HepG2 (cell line): ENCODE measurements around the gene TMEM39B. TPM values are rescaled to one million over a fixed set of nuclear protein-coding genes. Genes with fewer than 3 reads are reported as not detected.

Experiments used
- ATAC-seq: fragments of 200-7000 bp; cut with Tn5 transposase; 3 replicates; pipeline ENCODE4 v1.9.1; 2020; ENCODE audit warnings: mild to moderate bottlenecking, moderate library complexity
- BruUV-seq: library from RNA; stranded (reverse); fragments of 400-500 nt; replicated peaks from 2 replicates; lab custom pipeline; 2021; lab: Mats Ljungman, UMichigan
- CTCF ChIA-PET: fragments of 300-600 bp; formaldehyde crosslinking; extraction: SDS; loops from one replicate; lab custom pipeline; 2021; ENCODE audit warnings: low total read pairs, inconsistent platforms, low intra/inter-chr PET ratio; lab: Yijun Ruan, JAX
- POLR2A ChIA-PET: fragments of 350-600 bp; sonication (Branson Sonifier 250); formaldehyde crosslinking; loops from one replicate; lab custom pipeline; 2020; ENCODE audit warnings: antibody characterized with exemption, inconsistent platforms; lab: Yijun Ruan, JAX
- DNase-seq: peaks from one replicate; pipeline ENCODE4 v3.0.0-alpha.2; 2015; ENCODE audit warnings: low spot score
- FAIRE-seq: peaks from 3 replicates; lab custom pipeline; 2011; peaks lifted over from hg19 to GRCh38; lab: Jason Lieb, UNC
- H2AFZ ChIP-seq: one replicate; pipeline ENCODE4 v1.6.1; 2011; ENCODE audit warnings: low read length, inconsistent platforms
- H3K27ac ChIP-seq: fragments of 300-600 bp; 3 replicates; pipeline ENCODE4 v1.8.0; 2011; ENCODE audit warnings: mixed run types, mild to moderate bottlenecking, mixed read lengths, low read length, inconsistent platforms; ENCODE audit not compliant: insufficient read depth; ENCODE audit errors: extremely low read length
- H3K27me3 ChIP-seq, 2 experiments: fragments of 200-600 bp in 1 of 2; 2 replicates in 1 of 2; 3 replicates in 1 of 2; pipeline versions ENCODE4 v1.6.0 to v1.8.0; 2011; ENCODE audit warnings: low read length in 2 of 2, mild to moderate bottlenecking in 2 of 2, moderate library complexity in 2 of 2, inconsistent platforms in 1 of 2; ENCODE audit not compliant: insufficient read depth in 2 of 2, control insufficient read depth in 1 of 2
- H3K36me3 ChIP-seq, 2 experiments: fragments of 200-600 bp in 1 of 2; replicated peaks in 1 of 2; 2 replicates in 1 of 2; 3 replicates in 1 of 2; pipeline versions ENCODE4 v1.5.1 to v1.8.0; 2011; ENCODE audit warnings: low read length in 2 of 2, inconsistent platforms in 1 of 2; ENCODE audit not compliant: insufficient read depth in 2 of 2, control insufficient read depth in 1 of 2
- H3K4me1 ChIP-seq: 2 replicates; pipeline ENCODE4 v1.5.1; 2012; ENCODE audit warnings: low read length, inconsistent platforms; ENCODE audit not compliant: insufficient read depth
- H3K4me2 ChIP-seq: 2 replicates; pipeline ENCODE4 v1.6.0; 2011; ENCODE audit warnings: low read depth, low read length, inconsistent platforms
- H3K4me3 ChIP-seq, 3 experiments: fragments of 200-600 bp in 1 of 3; sonication (generic), shearing (Covaris generic) in 1 of 3; replicated peaks in 1 of 3; 2 replicates each; pipeline ENCODE4 v1.5.1; 2011 to 2016; ENCODE audit warnings: low read length in 3 of 3, inconsistent platforms in 2 of 3, low read depth in 2 of 3, mild to moderate bottlenecking in 2 of 3, control low read depth in 1 of 3, mixed read lengths in 1 of 3; ENCODE audit not compliant: insufficient read depth in 1 of 3
- H3K79me2 ChIP-seq: one replicate; pipeline ENCODE4 v1.6.1; 2011; ENCODE audit warnings: low read length, inconsistent platforms; ENCODE audit not compliant: insufficient read depth
- H3K9ac ChIP-seq: 2 replicates; pipeline ENCODE4 v1.6.0; 2011; ENCODE audit warnings: mild to moderate bottlenecking, low read depth, low read length, inconsistent platforms; ENCODE audit not compliant: insufficient read depth
- H3K9me3 ChIP-seq: 2 replicates; pipeline ENCODE4 v1.5.1; 2012; ENCODE audit warnings: mild to moderate bottlenecking, low read length
- H4K20me1 ChIP-seq: 2 replicates; pipeline ENCODE4 v1.6.0; 2011; ENCODE audit warnings: inconsistent platforms, mild to moderate bottlenecking, low read length, moderate library complexity; ENCODE audit not compliant: insufficient read depth
- ARHGAP35 ChIP-seq: sonication (generic); formaldehyde crosslinking; IDR thresholded peaks from 2 replicates; pipeline ENCODE4 v1.9.0; 2022; ENCODE audit warnings: mild to moderate bottlenecking, inconsistent platforms, moderate library complexity, missing genetic modification reagents, borderline replicate concordance
- FUBP1 ChIP-seq: sonication (generic); formaldehyde crosslinking; IDR thresholded peaks from 2 replicates; pipeline ENCODE4 v1.5.1; 2020; ENCODE audit warnings: missing genetic modification reagents, mild to moderate bottlenecking, borderline replicate concordance
- HBP1 ChIP-seq: IDR thresholded peaks from 2 replicates; pipeline ENCODE4 v1.6.1; 2016; ENCODE audit warnings: low read depth, control low read depth
- KDM4B ChIP-seq: sonication (generic); formaldehyde crosslinking; IDR thresholded peaks from 2 replicates; pipeline ENCODE4 v1.4.0; 2020; ENCODE audit warnings: missing genetic modification reagents
- NFKBIZ ChIP-seq: IDR thresholded peaks from 2 replicates; pipeline ENCODE4 v1.6.1; 2018; ENCODE audit warnings: missing genetic modification reagents, missing compliant biosample characterization
- SP2 ChIP-seq: sonication (generic); formaldehyde crosslinking; IDR thresholded peaks from 2 replicates; pipeline ENCODE4 v1.5.1; 2020; ENCODE audit warnings: mild to moderate bottlenecking, missing genetic modification reagents
- TBX3 ChIP-seq: fragments of 450-650 bp; IDR thresholded peaks from 2 replicates; pipeline ENCODE4 v1.6.1; 2017; ENCODE audit warnings: antibody characterized with exemption, mild to moderate bottlenecking, inconsistent platforms, borderline replicate concordance
- TFAP4 ChIP-seq: sonication (generic); IDR thresholded peaks from 2 replicates; pipeline ENCODE4 v1.6.1; 2016; ENCODE audit warnings: low read depth, borderline replicate concordance
- ZFP82 ChIP-seq: sonication (generic); formaldehyde crosslinking; IDR thresholded peaks from 2 replicates; pipeline ENCODE4 v1.5.1; 2020; ENCODE audit warnings: mild to moderate bottlenecking, missing genetic modification reagents, borderline replicate concordance
- ZNF275 ChIP-seq: sonication (generic); formaldehyde crosslinking; IDR thresholded peaks from 2 replicates; pipeline ENCODE4 v1.8.0; 2022; ENCODE audit warnings: missing genetic modification reagents, mild to moderate bottlenecking, inconsistent platforms, borderline replicate concordance
- ZNF335 ChIP-seq: sonication (generic); formaldehyde crosslinking; IDR thresholded peaks from 2 replicates; pipeline ENCODE4 v1.4.0; 2020; ENCODE audit warnings: missing genetic modification reagents
- WGBS: methylation state at CpG from one replicate; pipeline ENCODE4 v1.1.6; 2017; ENCODE audit warnings: low lambda C conversion rate; 5-methylcytosine and 5-hydroxymethylcytosine counted together
- in situ Hi-C: cut with HindIII; loops from 2 replicates; pipeline ENCODE4 v1.10.0; 2017; ENCODE audit warnings: low pct_unique_long_range_greater_than_20kb; ENCODE audit not compliant: extremely low pct_ligation_motif_present
- intact Hi-C: fragments of 100-400 bp; cut with micrococcal nuclease; formaldehyde crosslinking; loops from one replicate; pipeline ENCODE4 v1.10.0; 2022; ENCODE audit not compliant: unreplicated experiment
- polyA plus RNA-seq, 8 experiments: library from polyadenylated mRNA; depleted of rRNA in 3 of 8; stranded (reverse) in 7 of 8; unstranded in 1 of 8; fragments of >200 nt; fragmentation: Illumina TruSeq in 4 of 8; extraction: Trizol in 4 of 8; gene quantifications; 2 replicates each; pipeline versions ENCODE4 v1.2.1 to v1.2.3, GENCODE V29; 2011 to 2016; ENCODE audit warnings: low read depth in 4 of 8, missing spikeins in 1 of 8, mixed read lengths in 1 of 8; ENCODE audit not compliant: insufficient read depth in 1 of 8
- total RNA-seq, 5 experiments: library from RNA; depleted of rRNA; stranded (reverse); fragments of >200 nt; fragmentation: Illumina TruSeq; extraction: Trizol; gene quantifications; 2 replicates each; pipeline ENCODE4 v1.2.3, GENCODE V29; 2016; ENCODE audit warnings: low read depth in 1 of 5

TMEM39B gene
- total and polyA plus RNA-seq, 2 of the 13 experiments (the other 11 are each of a cell fraction or from before 2014, with no cell fraction given), result 4.9 to 10.4 TPM

GRCh38 chr1:32055416-32055815 lies 17.3 kb upstream of the TMEM39B start:
- no peak overlapping the region for H3K9ac ChIP-seq
- H3K79me2 ChIP-seq, result no peaks in the 10 kb centered on the region
- FAIRE-seq (no peak), ATAC-seq (no peak), DNase-seq (no peak)
- TF ChIP-seq ZNF275 (CRISPR knock-in tag), result no peak
- no peak for TF ChIP-seq SP2 (CRISPR knock-in tag)
- TF ChIP-seq ARHGAP35 (CRISPR knock-in tag), result no peak
- no peak for TF ChIP-seq HBP1 (CRISPR knock-in tag)
- no peak for TF ChIP-seq KDM4B (CRISPR knock-in tag)
- no peak for TF ChIP-seq FUBP1 (CRISPR knock-in tag)
- no peak for TF ChIP-seq ZNF335 (CRISPR knock-in tag)
- no peak for TF ChIP-seq ZFP82 (CRISPR knock-in tag)
- no peak for TF ChIP-seq NFKBIZ (CRISPR knock-in tag)
- TF ChIP-seq TFAP4, result no peak
- TF ChIP-seq TBX3, result no peak
- intact Hi-C loops (no loop called here), in situ Hi-C loops (no loop called here)
- H3K27ac ChIP-seq, result no peak overlapping the region
- no peak overlapping the region for H3K4me2 ChIP-seq
- no TSS peak for BruUV-seq
- no peak overlapping the region for H3K4me3 ChIP-seq
- CTCF ChIA-PET, result no interaction called here
- no peaks in the 10 kb centered on the region for H3K4me1 ChIP-seq
- no peaks in the 10 kb centered on the region for H4K20me1 ChIP-seq
- no peaks in the 10 kb centered on the region for H3K9me3 ChIP-seq
- no peaks in the 10 kb centered on the region for H3K27me3 ChIP-seq
- H2AFZ ChIP-seq, result no peak overlapping the region
- WGBS, result 100% methylated on average over 4 of the region's 5 CpGs
- H3K36me3 ChIP-seq, result peaks cover 25 to 72% of the 10 kb centered on the region in 2 experiments
- POLR2A ChIA-PET, result no interaction called here
